ENCODE results near the gene CREBL2. TPM values are rescaled to one million over a fixed set of nuclear protein-coding genes. Genes with fewer than 3 reads are reported as not detected.
"Not testable (repeated sequence)": the region's sequence is repeated elsewhere in the genome, so short reads cannot be mapped to it uniquely, and the experiment has no call there.

Gene CREBL2
- total RNA-seq, 1 experiment from 2014 or later = 19.3 TPM

GRCh38 chr12:12646483-12647072, 34.9 kb downstream of the CREBL2 start:
- Histone ChIP-seq H3K79me2 (ENCODE audit: low read length) (no peaks in the 10 kb centered on the region), H3K4me1 (ENCODE audit: low read length) (no peaks in the 10 kb centered on the region), H3K9me2 (replicated peaks; ENCODE audit: insufficient read depth, low read length) (no peaks in the 10 kb centered on the region), H3K36me3 (ENCODE audit: insufficient read depth, low read length) (peaks cover 5% of the 10 kb centered on the region; the same call in 1 of the 2 replicates), H3K27ac (ENCODE audit: low read length) (no peak overlapping the region), H3K4me2 (ENCODE audit: low read depth, low read length, poor library complexity, severe bottlenecking) (no peak overlapping the region), H3K27me3 (ENCODE audit: low read length) (no peaks in the 10 kb centered on the region), H3K9me3 (ENCODE audit: low read length) (peaks cover 16% of the 10 kb centered on the region), H4K20me1 (ENCODE audit: insufficient read depth, low read depth, low read length) (no peaks in the 10 kb centered on the region), H3K4me3 (ENCODE audit: low read length) (no peak overlapping the region), H2AFZ (ENCODE audit: low read length) (no peak overlapping the region), H3K9ac (ENCODE audit: low read length) (no peak overlapping the region)
- DNase-seq = no peak

- Histone ChIP-seq H3K4me1 (ENCODE audit: low read length) (no peaks in the 10 kb centered on the region), H3K9ac (ENCODE audit: low read length) (no peak overlapping the region), H3K4me3 (ENCODE audit: low read length) (no peak overlapping the region), H3K4me2 (ENCODE audit: low read depth, low read length, poor library complexity, severe bottlenecking) (no peak overlapping the region), H3K36me3 (ENCODE audit: insufficient read depth, low read length) (no peaks in the 10 kb centered on the region), H4K20me1 (ENCODE audit: insufficient read depth, low read depth, low read length) (no peaks in the 10 kb centered on the region), H3K9me3 (ENCODE audit: low read length) (peaks cover 16% of the 10 kb centered on the region), H3K9me2 (replicated peaks; ENCODE audit: insufficient read depth, low read length) (no peaks in the 10 kb centered on the region), H3K27me3 (ENCODE audit: low read length) (no peaks in the 10 kb centered on the region), H3K27ac (ENCODE audit: low read length) (no peak overlapping the region), H3K79me2 (ENCODE audit: low read length) (no peaks in the 10 kb centered on the region), H2AFZ (ENCODE audit: low read length) (no peak overlapping the region)
- DNase-seq = no peak
Measured at GRCh38 chr12:12648284-12648683, 36.6 kb downstream of the CREBL2 start.

GRCh38 chr12:12648951-12649650, 37.4 kb downstream of the CREBL2 start:
- Histone ChIP-seq H3K9me2 (replicated peaks; ENCODE audit: insufficient read depth, low read length) (no peaks in the 10 kb centered on the region), H3K27me3 (ENCODE audit: low read length) (no peaks in the 10 kb centered on the region), H3K79me2 (ENCODE audit: low read length) (no peaks in the 10 kb centered on the region), H3K9me3 (ENCODE audit: low read length) (peaks cover 16% of the 10 kb centered on the region), H3K4me3 (ENCODE audit: low read length) (no peak overlapping the region), H3K36me3 (ENCODE audit: insufficient read depth, low read length) (no peaks in the 10 kb centered on the region), H3K4me1 (ENCODE audit: low read length) (no peaks in the 10 kb centered on the region), H2AFZ (ENCODE audit: low read length) (no peak overlapping the region), H3K27ac (ENCODE audit: low read length) (no peak overlapping the region), H4K20me1 (ENCODE audit: insufficient read depth, low read depth, low read length) (no peaks in the 10 kb centered on the region), H3K4me2 (ENCODE audit: low read depth, low read length, poor library complexity, severe bottlenecking) (no peak overlapping the region), H3K9ac (ENCODE audit: low read length) (no peak overlapping the region)
- DNase-seq = no peak

- Histone ChIP-seq H3K4me2 (ENCODE audit: low read depth, low read length, poor library complexity, severe bottlenecking) (no peak overlapping the region), H3K27me3 (ENCODE audit: low read length) (no peaks in the 10 kb centered on the region), H3K79me2 (ENCODE audit: low read length) (no peaks in the 10 kb centered on the region), H3K4me3 (ENCODE audit: low read length) (no peak overlapping the region), H4K20me1 (ENCODE audit: insufficient read depth, low read depth, low read length) (no peaks in the 10 kb centered on the region), H3K9me2 (replicated peaks; ENCODE audit: insufficient read depth, low read length) (no peaks in the 10 kb centered on the region), H3K4me1 (ENCODE audit: low read length) (peaks cover 6% of the 10 kb centered on the region; the same call in 1 of the 2 replicates), H3K27ac (ENCODE audit: low read length) (no peak overlapping the region), H3K9me3 (ENCODE audit: low read length) (peaks cover 16% of the 10 kb centered on the region), H3K36me3 (ENCODE audit: insufficient read depth, low read length) (no peaks in the 10 kb centered on the region), H2AFZ (ENCODE audit: low read length) (no peak overlapping the region), H3K9ac (ENCODE audit: low read length) (no peak overlapping the region)
- DNase-seq = no peak
Measured at GRCh38 chr12:12651752-12652151, 40.1 kb downstream of the CREBL2 start.

- not testable (repeated sequence) for DNase-seq; H4K20me1 ChIP-seq (ENCODE audit: insufficient read depth, low read depth, low read length); H3K36me3 ChIP-seq (ENCODE audit: insufficient read depth, low read length); H3K27me3 ChIP-seq (ENCODE audit: low read length); H3K4me2 ChIP-seq (ENCODE audit: low read depth, low read length, poor library complexity, severe bottlenecking); H3K79me2 ChIP-seq (ENCODE audit: low read length); H3K27ac ChIP-seq (ENCODE audit: low read length); H3K4me1 ChIP-seq (ENCODE audit: low read length); H2AFZ ChIP-seq (ENCODE audit: low read length); H3K9me2 ChIP-seq (replicated peaks; ENCODE audit: insufficient read depth, low read length); H3K4me3 ChIP-seq (ENCODE audit: low read length); H3K9ac ChIP-seq (ENCODE audit: low read length)
- peaks cover 16% of the 10 kb centered on the region for H3K9me3 ChIP-seq (ENCODE audit: low read length)
Measured at GRCh38 chr12:12652704-12653103, 41.0 kb downstream of the CREBL2 start.

GRCh38 chr12:12653922-12654321, 42.2 kb downstream of the CREBL2 start:
- Histone ChIP-seq H3K9ac (ENCODE audit: low read length) (no peak overlapping the region), H3K9me3 (ENCODE audit: low read length) (peaks cover 7% of the 10 kb centered on the region), H3K4me3 (ENCODE audit: low read length) (no peak overlapping the region), H2AFZ (ENCODE audit: low read length) (no peak overlapping the region), H3K27ac (ENCODE audit: low read length) (no peak overlapping the region), H3K27me3 (ENCODE audit: low read length) (no peaks in the 10 kb centered on the region), H3K36me3 (ENCODE audit: insufficient read depth, low read length) (no peaks in the 10 kb centered on the region), H3K79me2 (ENCODE audit: low read length) (no peaks in the 10 kb centered on the region), H3K9me2 (replicated peaks; ENCODE audit: insufficient read depth, low read length) (no peaks in the 10 kb centered on the region), H3K4me1 (ENCODE audit: low read length) (peaks cover 6% of the 10 kb centered on the region; the same call in 1 of the 2 replicates), H4K20me1 (ENCODE audit: insufficient read depth, low read depth, low read length) (no peaks in the 10 kb centered on the region), H3K4me2 (ENCODE audit: low read depth, low read length, poor library complexity, severe bottlenecking) (no peak overlapping the region)
- no peak for DNase-seq

GRCh38 chr12:12654691-12655460, 43.2 kb downstream of the CREBL2 start:
- Histone ChIP-seq H3K4me1 (ENCODE audit: low read length) (peaks cover 6% of the 10 kb centered on the region; the same call in 1 of the 2 replicates), H2AFZ (ENCODE audit: low read length) (no peak overlapping the region)

GRCh38 chr12:12660201-12660600, 48.5 kb downstream of the CREBL2 start:
- no peak for DNase-seq
- Histone ChIP-seq H3K4me2 (ENCODE audit: low read depth, low read length, poor library complexity, severe bottlenecking) (no peak overlapping the region), H3K9me3 (ENCODE audit: low read length) (no peaks in the 10 kb centered on the region), H3K27me3 (ENCODE audit: low read length) (no peaks in the 10 kb centered on the region), H3K9me2 (replicated peaks; ENCODE audit: insufficient read depth, low read length) (no peaks in the 10 kb centered on the region), H3K27ac (ENCODE audit: low read length) (no peak overlapping the region), H4K20me1 (ENCODE audit: insufficient read depth, low read depth, low read length) (no peaks in the 10 kb centered on the region), H3K36me3 (ENCODE audit: insufficient read depth, low read length) (no peaks in the 10 kb centered on the region), H3K9ac (ENCODE audit: low read length) (no peak overlapping the region), H3K4me1 (ENCODE audit: low read length) (peaks cover 6% of the 10 kb centered on the region; the same call in 1 of the 2 replicates), H3K4me3 (ENCODE audit: low read length) (no peak overlapping the region), H3K79me2 (ENCODE audit: low read length) (no peaks in the 10 kb centered on the region), H2AFZ (ENCODE audit: low read length) (no peak overlapping the region)

More at GRCh38 chr12:12654691-12655460, 43.2 kb downstream of the CREBL2 start:
- Histone ChIP-seq H3K9me3 (ENCODE audit: low read length) (no peaks in the 10 kb centered on the region; the same call in 1 of the 2 replicates), H3K36me3 (ENCODE audit: insufficient read depth, low read length) (no peaks in the 10 kb centered on the region), H3K4me2 (ENCODE audit: low read depth, low read length, poor library complexity, severe bottlenecking) (no peak overlapping the region), H3K4me3 (ENCODE audit: low read length) (no peak overlapping the region), H3K79me2 (ENCODE audit: low read length) (no peaks in the 10 kb centered on the region), H3K27me3 (ENCODE audit: low read length) (no peaks in the 10 kb centered on the region), H3K9ac (ENCODE audit: low read length) (no peak overlapping the region), H3K9me2 (replicated peaks; ENCODE audit: insufficient read depth, low read length) (no peaks in the 10 kb centered on the region), H4K20me1 (ENCODE audit: insufficient read depth, low read depth, low read length) (no peaks in the 10 kb centered on the region), H3K27ac (ENCODE audit: low read length) (no peak overlapping the region)
- DNase-seq = no peak
